ENCODE data around the gene CLUH. TPM values are rescaled to one million over a fixed set of nuclear protein-coding genes. Genes with fewer than 3 reads are reported as not detected.
A peak's percentile ranks its signal among the peaks of the same experiment; 100 is the strongest.

The CLUH gene
- polyA plus RNA-seq, 2 of the 4 experiments (the other 2 are of a cell fraction) = 23.6 to 93.1 TPM

GRCh38 chr17:2749058-2749783, 37.7 kb upstream of the CLUH start, which contains the start of gene CCDC92B:
Gene CCDC92B (minus strand): TSS chr17:2749652. CDS start chr17:2735145, 14,507 bp downstream.
- ChIA-PET POLR2A (no interaction called here), CTCF (interaction anchor here (1.0 to 1.4 kb wide), 2 partner anchors 9 to 21 kb away, joined by 3 to 4 read pairs; no protein-coding TSS in a partner anchor)
- no peak for DNase-seq (ENCODE audit: low read depth in 1 of 2, low spot score in 1 of 2)
- TF ChIP-seq ZFP36 (IDR thresholded peaks at IDR 0.05; ENCODE audit: borderline replicate concordance, partially characterized antibody) = no peak
- TF ChIP-seq HES2 (IDR thresholded peaks at IDR 0.05) = no peak
- TF ChIP-seq EHMT2 (IDR thresholded peaks at IDR 0.05; ENCODE audit: low read depth) = no peak
- no peak for TF ChIP-seq ZC3H11A (IDR thresholded peaks at IDR 0.05)
- TF ChIP-seq CEBPB (IDR thresholded peaks at IDR 0.05) = no peak
- TF ChIP-seq NPAS2 (CRISPR knock-in tag; IDR thresholded peaks at IDR 0.05; ENCODE audit: borderline replicate concordance) = no peak
- no peak for TF ChIP-seq SMC3 (IDR thresholded peaks at IDR 0.05)
- TF ChIP-seq MYC (IDR thresholded peaks at IDR 0.05; ENCODE audit: borderline replicate concordance, low read length) = no peak
- no peak for TF ChIP-seq RARB (CRISPR knock-in tag; IDR thresholded peaks at IDR 0.05)
- no peak for TF ChIP-seq REST (IDR thresholded peaks at IDR 0.05)
- TF ChIP-seq CBX8 (IDR thresholded peaks at IDR 0.05) = no peak
- no peak within 1 kb of the TSS for H3K27ac ChIP-seq
- no peak for FAIRE-seq
- H3K4me3 ChIP-seq = peak within 1 kb of the TSS; percentile 51
- peak; percentile 30 to 35 for ATAC-seq
- H3K9me3 ChIP-seq = no peaks in the 10 kb centered on the region
- WGBS (ENCODE audit: missing lambda C conversion rate) = 25% methylated on average over 18 of the region's 76 CpGs
- peak within 1 kb of the TSS; percentile 94 for H3K4me2 ChIP-seq
- peaks cover 4% of the 10 kb centered on the region; the same call in 2 of the 3 replicates for H3K4me1 ChIP-seq

- WGBS (ENCODE audit: missing lambda C conversion rate) = 6% methylated on average over 11 of the region's 11 CpGs
- DNase-seq (ENCODE audit: low read depth in 1 of 2, low spot score in 1 of 2) (no peak), FAIRE-seq (no peak), ATAC-seq (no peak)
- H3K27ac ChIP-seq = no peak overlapping the region
- H3K9me3 ChIP-seq = no peaks in the 10 kb centered on the region
- H3K4me2 ChIP-seq = no peak overlapping the region
- no peak overlapping the region for H3K4me3 ChIP-seq
- ChIA-PET POLR2A (interaction anchor here (0.6 kb wide), 1 partner anchor 353 kb away, joined by 6 read pairs; no protein-coding TSS in a partner anchor), CTCF (interaction anchor here (0.7 to 2.5 kb wide), 2 partner anchors 11 to 40 kb away, joined by 3 to 15 read pairs; no protein-coding TSS in a partner anchor)
- TF ChIP-seq BHLHE40 (IDR thresholded peaks at IDR 0.05; ENCODE audit: low read depth, low read length) = no peak
- TF ChIP-seq SREBF2 (IDR thresholded peaks at IDR 0.05) = no peak
- TF ChIP-seq ELK1 (IDR thresholded peaks at IDR 0.05; ENCODE audit: low read depth, low read length) = no peak
- TF ChIP-seq HMGXB4 (CRISPR knock-in tag; IDR thresholded peaks at IDR 0.05; ENCODE audit: borderline replicate concordance) = no peak
- TF ChIP-seq JUNB (IDR thresholded peaks at IDR 0.05) = no peak
- no peak for TF ChIP-seq MAFK (IDR thresholded peaks at IDR 0.05; ENCODE audit: partially characterized antibody)
- no peak for TF ChIP-seq FOXS1 (CRISPR knock-in tag; IDR thresholded peaks at IDR 0.05)
- TF ChIP-seq TP53 (CRISPR knock-in tag; IDR thresholded peaks at IDR 0.05) = no peak
- no peak for TF ChIP-seq HOXB13 (CRISPR knock-in tag; IDR thresholded peaks at IDR 0.05; ENCODE audit: low read depth)
- TF ChIP-seq FOSB (CRISPR knock-in tag; IDR thresholded peaks at IDR 0.05) = no peak
- TF ChIP-seq HDAC2 (IDR thresholded peaks at IDR 0.05) = no peak
- TF ChIP-seq HES2 (IDR thresholded peaks at IDR 0.05) = no peak
- TF ChIP-seq ESRRA (IDR thresholded peaks at IDR 0.05; ENCODE audit: borderline replicate concordance, low read length) = no peak
- TF ChIP-seq PHF8 (IDR thresholded peaks at IDR 0.05; ENCODE audit: borderline replicate concordance, low read depth) = no peak
- TF ChIP-seq RNF2 (IDR thresholded peaks at IDR 0.05; ENCODE audit: borderline replicate concordance, low read depth) = no peak
- TF ChIP-seq MAX (IDR thresholded peaks at IDR 0.05) = no peak
- TF ChIP-seq RAD21 (conservative IDR thresholded peaks at IDR 0.05 in 1 of 2, IDR thresholded peaks at IDR 0.05 in 1 of 2) = no peak
- peaks cover 4% of the 10 kb centered on the region; the same call in 2 of the 3 replicates for H3K4me1 ChIP-seq
Measured at GRCh38 chr17:2745317-2746037, 33.9 kb upstream of the CLUH start.

Data from A549 (cell line).